Measurements from ENCODE around the gene MEX3C. TPM values are rescaled to one million over a fixed set of nuclear protein-coding genes. Genes with fewer than 3 reads are reported as not detected.

MEX3C gene
- total and polyA plus RNA-seq, 2 donors (not counting 1 experiment from before 2014, with no cell fraction given), result 29.1 to 92.4 TPM

- Histone ChIP-seq H2AFZ (ENCODE audit: insufficient read depth, low read depth, low read length, poor library complexity, severe bottlenecking) (peak overlapping the region; percentile 87), H3K4me2 (replicated peaks; ENCODE audit: low read depth, low read length, poor library complexity, severe bottlenecking) (peak overlapping the region; percentile 87), H3K27ac (ENCODE audit: low read length in 2 of 2) (peak overlapping the region; percentile 95), H3K4me3 (ENCODE audit: control extremely low read depth in 1 of 5, extremely low read depth in 1 of 5, insufficient read depth in 1 of 5, low read depth in 2 of 5, low read length in 4 of 5) (peak overlapping the region; percentile 26 to 76 (median 57)), H3K36me3 (replicated peaks in 1 of 2; ENCODE audit: control extremely low read depth in 1 of 2, control insufficient read depth in 1 of 2, extremely low read depth in 1 of 2, insufficient read depth in 2 of 2, low read length in 1 of 2) (no peaks in the 10 kb centered on the region), H3K79me2 (ENCODE audit: control insufficient read depth, insufficient read depth, low read length) (no peaks in the 10 kb centered on the region), H3K9me3 (ENCODE audit: control extremely low read depth in 1 of 3, control insufficient read depth in 2 of 3, insufficient read depth in 1 of 3, low read length in 2 of 3) (peaks cover 0 to 4% (median 0%) of the 10 kb centered on the region in 3 donors), H3K9ac (ENCODE audit: low read length) (peak overlapping the region; percentile 75), H3K27me3 (replicated peaks in 1 of 4; ENCODE audit: control extremely low read depth in 1 of 4, control insufficient read depth in 3 of 4, insufficient read depth in 4 of 4, low read length in 3 of 4) (no peaks in the 10 kb centered on the region), H3K4me1 (ENCODE audit: control insufficient read depth in 2 of 2, insufficient read depth in 2 of 2, low read length in 2 of 2) (peaks cover 28 to 41% of the 10 kb centered on the region in 2 donors), H4K20me1 (ENCODE audit: control insufficient read depth, insufficient read depth, low read length, poor library complexity, severe bottlenecking) (no peaks in the 10 kb centered on the region)
- peak overlapping the region; percentile 100 for H3K27ac Mint-ChIP-seq
- H3K4me3 Mint-ChIP-seq, result peak overlapping the region; percentile 92
- no peaks in the 10 kb centered on the region for H3K27me3 Mint-ChIP-seq
- ATAC-seq (ENCODE audit: low read depth) (peak; percentile 71), DNase-seq (peak; percentile 81)
- POLR2A ChIA-PET, result interaction anchor here (0.8 to 4.3 kb wide), 7 partner anchors 16 to 275 kb away, joined by 3 to 82 read pairs (median 3); partner anchors contain the start of genes ME2, MEX3C and SMAD4
- CTCF ChIA-PET, result interaction anchor here (0.7 to 3.8 kb wide), 7 partner anchors 15 to 97 kb away, joined by 3 to 45 read pairs (median 3); partner anchors contain the start of gene MEX3C
- 2% methylated on average over 19 of the region's 19 CpGs for WGBS (ENCODE audit: insufficient coverage)
- H3K9me3 Mint-ChIP-seq (ENCODE audit: insufficient read depth), result no peaks in the 10 kb centered on the region
- peaks cover 49% of the 10 kb centered on the region for H3K4me1 Mint-ChIP-seq
- TF ChIP-seq CTCF (IDR thresholded peaks at IDR 0.05), result no peak
- no peak for TF ChIP-seq EZH2 (IDR thresholded peaks at IDR 0.05; ENCODE audit: borderline replicate concordance, insufficient read depth, low read depth, low read length, poor library complexity, severe bottlenecking)
- intact Hi-C loops (cut with micrococcal nuclease), result loop anchor here (1.0 to 5.0 kb wide), 6 partner anchors 41 to 337 kb away; partner anchors contain the start of genes ME2 and SMAD4
Observed at GRCh38 chr18:51153659-51154371, 43.7 kb downstream of the MEX3C start.
